LNCaP clone FGC (cell line): Measurements from ENCODE around the gene OR6B2.

ENCODE experiments used
- DNase-seq: peaks from one replicate; pipeline ENCODE4 v3.0.0-alpha.2; 2011; ENCODE audit warnings: low read depth
- H3K4me3 ChIP-seq: 2 replicates; pipeline ENCODE4 v1.5.1; 2011; ENCODE audit warnings: mild to moderate bottlenecking, low read depth, low read length, control low read depth
- CTCF ChIP-seq: IDR thresholded peaks from 2 replicates; pipeline ENCODE4 v1.5.1; 2012; ENCODE audit warnings: mild to moderate bottlenecking; ENCODE audit not compliant: control insufficient read depth, insufficient read depth; ENCODE audit errors: extremely low read depth

OR6B2 gene

GRCh38 chr2:240030379-240031094 lies at the start of gene OR6B2:
Gene OR6B2, minus strand, starts transcription at chr2:240030429. Its CDS starts 0 bp downstream, at chr2:240030429.
- DNase-seq = no peak
- no peak within 1 kb of the TSS for H3K4me3 ChIP-seq
- TF ChIP-seq CTCF = no peak

GRCh38 chr2:240078631-240079030 lies 48.4 kb upstream of the OR6B2 start:
- no peak overlapping the region for H3K4me3 ChIP-seq
- no peak for DNase-seq
- TF ChIP-seq CTCF = no peak

- no peak overlapping the region for H3K4me3 ChIP-seq
- no peak for DNase-seq
- no peak for TF ChIP-seq CTCF
Observed at GRCh38 chr2:240077442-240077841, 47.2 kb upstream of the OR6B2 start.

- no peak for TF ChIP-seq CTCF
- no peak overlapping the region for H3K4me3 ChIP-seq
- DNase-seq = no peak
Observed at GRCh38 chr2:240074545-240074944, 44.3 kb upstream of the OR6B2 start.

- no peak for TF ChIP-seq CTCF
- DNase-seq = no peak
Observed at GRCh38 chr2:240070907-240071306, 40.7 kb upstream of the OR6B2 start.

GRCh38 chr2:240069829-240070228 lies 39.6 kb upstream of the OR6B2 start:
- H3K4me3 ChIP-seq = no peak overlapping the region
- no peak for TF ChIP-seq CTCF
- no peak for DNase-seq

More at GRCh38 chr2:240070907-240071306, 40.7 kb upstream of the OR6B2 start:
- no peak overlapping the region for H3K4me3 ChIP-seq

GRCh38 chr2:240068193-240068592 lies 38.0 kb upstream of the OR6B2 start:
- no peak overlapping the region for H3K4me3 ChIP-seq

More at GRCh38 chr2:240068193-240068592, 38.0 kb upstream of the OR6B2 start:
- no peak for TF ChIP-seq CTCF
- no peak for DNase-seq
